Suppressor macrophage treated with lipopolysaccharide for 4 hours (primary cell): ENCODE measurements around the gene MRPS27.

ENCODE experiments used
- DNase-seq: peaks from one replicate; pipeline ENCODE4 v3.0.0-alpha.2; 2020

MRPS27 gene

GRCh38 chr5:72319976-72320752 lies at the start of gene MRPS27, which contains the start of gene PTCD2:
Gene MRPS27, minus strand, starts transcription at chr5:72320240. Its CDS starts 19 bp downstream, at chr5:72320221.
Gene PTCD2, plus strand, starts transcription at chr5:72320373. Its CDS starts 10 bp downstream, at chr5:72320383.
- peak; percentile 99 for DNase-seq

- DNase-seq: no peak
These were observed 49.7 kb upstream of the MRPS27 start for GRCh38 chr5:72369711-72370110.

GRCh38 chr5:72369301-72369700 lies 49.3 kb upstream of the MRPS27 start:
- no peak for DNase-seq

GRCh38 chr5:72368271-72368670 lies 48.2 kb upstream of the MRPS27 start:
- DNase-seq: peak; percentile 69

GRCh38 chr5:72366324-72366976 lies 46.4 kb upstream of the MRPS27 start:
- DNase-seq: peak; percentile 85

- no peak for DNase-seq
These were observed 44.9 kb upstream of the MRPS27 start for GRCh38 chr5:72364951-72365350.

- DNase-seq: no peak
These were observed 44.1 kb upstream of the MRPS27 start for GRCh38 chr5:72364171-72364570.

GRCh38 chr5:72363166-72363802 lies 43.2 kb upstream of the MRPS27 start:
- no peak for DNase-seq

GRCh38 chr5:72359886-72360285 lies 39.8 kb upstream of the MRPS27 start:
- no peak for DNase-seq

- no peak for DNase-seq
These were observed 38.9 kb upstream of the MRPS27 start for GRCh38 chr5:72358925-72359324.

- no peak for DNase-seq
These were observed 36.3 kb upstream of the MRPS27 start for GRCh38 chr5:72356361-72356760.

- no peak for DNase-seq
These were observed 35.8 kb upstream of the MRPS27 start for GRCh38 chr5:72355706-72356299.

GRCh38 chr5:72353046-72353445 lies 33.0 kb upstream of the MRPS27 start:
- DNase-seq: no peak

- peak; percentile 26 for DNase-seq
These were observed 32.6 kb upstream of the MRPS27 start for GRCh38 chr5:72352616-72353015.

- DNase-seq: peak; percentile 28
These were observed 31.3 kb upstream of the MRPS27 start for GRCh38 chr5:72351376-72351775.

- DNase-seq: peak; percentile 92
These were observed 27.8 kb upstream of the MRPS27 start for GRCh38 chr5:72347801-72348308.

GRCh38 chr5:72346398-72346797 lies 26.4 kb upstream of the MRPS27 start:
- no peak for DNase-seq

GRCh38 chr5:72338689-72339209 lies 18.7 kb upstream of the MRPS27 start:
- DNase-seq: no peak

- DNase-seq: no peak
These were observed 17.1 kb upstream of the MRPS27 start for GRCh38 chr5:72337159-72337558.

- no peak for DNase-seq
These were observed 10.7 kb upstream of the MRPS27 start for GRCh38 chr5:72330712-72331111.

GRCh38 chr5:72328172-72328571 lies 8.1 kb upstream of the MRPS27 start:
- DNase-seq: no peak

GRCh38 chr5:72326306-72326649 lies 6.2 kb upstream of the MRPS27 start:
- no peak for DNase-seq
